K562 (cell line): ENCODE data around the gene OR11G2. TPM values are rescaled to one million over a fixed set of nuclear protein-coding genes. Genes with fewer than 3 reads are reported as not detected.

Experiments
- ATAC-seq: fragments of 200-7000 bp; cut with Tn5 transposase; 3 replicates; pipeline ENCODE4 v1.9.1; 2020; ENCODE audit warnings: moderate library complexity
- BruUV-seq: library from RNA; stranded (reverse); fragments of 400-500 nt; replicated peaks from 2 replicates; lab custom pipeline; 2021; lab: Mats Ljungman, UMichigan
- CTCF ChIA-PET: fragments of 300-600 bp; formaldehyde crosslinking; extraction: SDS; loops from one replicate; lab custom pipeline; 2021; ENCODE audit warnings: low intra/inter-chr PET ratio; lab: Yijun Ruan, JAX
- POLR2A ChIA-PET: fragments of 300-600, 350-650 bp; sonication (Branson Sonifier 250); formaldehyde crosslinking; extraction: SDS; loops from one replicate; lab custom pipeline; 2021; ENCODE audit warnings: antibody characterized with exemption, inconsistent platforms; lab: Yijun Ruan, JAX
- DNase-seq, 4 experiments: peaks; one replicate each; pipeline versions ENCODE4 v3.0.0 to v3.0.0-alpha.2; 2011 to 2018; ENCODE audit warnings: low spot score in 3 of 4, mixed read lengths in 3 of 4; ENCODE audit errors: extremely low read depth in 1 of 4
- FAIRE-seq: peaks from 2 replicates; lab custom pipeline; 2011; peaks lifted over from hg19 to GRCh38; lab: Jason Lieb, UNC
- H2AFZ ChIP-seq: 2 replicates; pipeline ENCODE4 v1.6.0; 2011; ENCODE audit warnings: low read depth, low read length, control low read depth, inconsistent platforms
- H3K27ac ChIP-seq: fragments of 200-600 bp; 3 replicates; pipeline ENCODE4 v1.8.0; 2011; ENCODE audit warnings: low read depth, mild to moderate bottlenecking, control low read depth, inconsistent platforms, low read length, moderate library complexity, mixed read lengths; ENCODE audit errors: extremely low read depth
- H3K27me3 ChIP-seq, 2 experiments: fragments of 300-600 bp in 1 of 2; 2 replicates in 1 of 2; 3 replicates in 1 of 2; pipeline versions ENCODE4 v1.6.0 to v1.8.0; 2011; ENCODE audit warnings: inconsistent platforms in 2 of 2, low read length in 2 of 2, mild to moderate bottlenecking in 1 of 2, mixed read lengths in 1 of 2, moderate library complexity in 1 of 2; ENCODE audit not compliant: control insufficient read depth in 2 of 2, insufficient read depth in 2 of 2
- H3K36me3 ChIP-seq: fragments of 300-600 bp; 3 replicates; pipeline ENCODE4 v1.8.0; 2011; ENCODE audit warnings: mild to moderate bottlenecking, low read length, inconsistent platforms; ENCODE audit not compliant: control insufficient read depth, insufficient read depth
- H3K4me1 ChIP-seq, 2 experiments: fragments of 200-600 bp in 1 of 2; replicated peaks in 1 of 2; 2 replicates in 1 of 2; 3 replicates in 1 of 2; pipeline versions ENCODE4 v1.5.1 to v1.8.0; 2011; ENCODE audit warnings: inconsistent platforms in 2 of 2, low read length in 2 of 2, mild to moderate bottlenecking in 1 of 2, mixed read lengths in 1 of 2, moderate library complexity in 1 of 2; ENCODE audit not compliant: control insufficient read depth in 2 of 2, insufficient read depth in 2 of 2
- H3K4me2 ChIP-seq: 2 replicates; pipeline ENCODE4 v1.6.1; 2011; ENCODE audit warnings: low read length, control low read depth, inconsistent platforms, mixed read lengths; ENCODE audit not compliant: insufficient read depth
- H3K4me3 ChIP-seq: fragments of 200-600 bp; sonication (generic), shearing (Covaris generic); 2 replicates; pipeline ENCODE4 v1.5.1; 2016; ENCODE audit warnings: control low read depth, inconsistent platforms
- H3K79me2 ChIP-seq: fragments of 200-600 bp; 3 replicates; pipeline ENCODE4 v1.8.0; 2011; ENCODE audit warnings: low read length, inconsistent platforms; ENCODE audit not compliant: control insufficient read depth, insufficient read depth
- H3K9ac ChIP-seq, 2 experiments: 2 replicates each; pipeline versions ENCODE4 v1.6.0 to v1.6.1; 2011; ENCODE audit warnings: low read depth in 2 of 2, low read length in 2 of 2, control low read depth in 1 of 2, inconsistent platforms in 1 of 2, mild to moderate bottlenecking in 1 of 2, mixed read lengths in 1 of 2; ENCODE audit not compliant: insufficient read depth in 1 of 2
- H3K9me1 ChIP-seq: one replicate; pipeline ENCODE4 v1.6.0; 2011; ENCODE audit warnings: inconsistent platforms, mild to moderate bottlenecking, low read length, moderate library complexity; ENCODE audit not compliant: control insufficient read depth, insufficient read depth
- H3K9me3 ChIP-seq: replicated peaks from 2 replicates; pipeline ENCODE4 v1.5.1; 2011; ENCODE audit warnings: low read depth, low read length, inconsistent platforms; ENCODE audit not compliant: control insufficient read depth, insufficient read depth
- H4K20me1 ChIP-seq: replicated peaks from 2 replicates; pipeline ENCODE4 v1.6.1; 2011; ENCODE audit warnings: low read length, inconsistent platforms, mixed read lengths; ENCODE audit not compliant: control insufficient read depth, insufficient read depth
- PURB ChIP-seq: sonication (generic); formaldehyde crosslinking; IDR thresholded peaks from 2 replicates; pipeline ENCODE4 v1.9.0; 2021; ENCODE audit warnings: low read depth, mild to moderate bottlenecking, missing genetic modification reagents
- SPI1 ChIP-seq: IDR thresholded peaks from 2 replicates; pipeline ENCODE4 v1.6.1; 2011; ENCODE audit warnings: low read depth, low read length, control low read depth, borderline replicate concordance
- SUPT5H ChIP-seq: fragments of 450-650 bp; IDR thresholded peaks from 2 replicates; pipeline ENCODE4 v1.6.1; 2016
- ZNF395 ChIP-seq: fragments of 200-800 bp; sonication (Bioruptor generic); IDR thresholded peaks from 2 replicates; pipeline ENCODE4 v1.6.1; 2017; ENCODE audit warnings: missing genetic modification characterization, missing compliant biosample characterization
- ZNF785 ChIP-seq: fragments of 250-450 bp; sonication (Bioruptor Pico); IDR thresholded peaks from 2 replicates; pipeline ENCODE4 v1.4.0; 2020; ENCODE audit warnings: mild to moderate bottlenecking
- WGBS: fragments of 100-300 bp; shearing (Covaris generic); methylation state at CpG from one replicate; pipeline ENCODE4 v1.1.6; 2016; ENCODE audit warnings: low coverage, mixed read lengths; ENCODE audit not compliant: insufficient coverage; ENCODE audit errors: missing lambda C conversion rate; 5-methylcytosine and 5-hydroxymethylcytosine counted together
- in situ Hi-C: fragments of 300-500 bp; cut with MboI; formaldehyde crosslinking; loops from 4 replicates; pipeline ENCODE4 v1.15.0; 2018; ENCODE audit warnings: inconsistent platforms, mixed read lengths
- intact Hi-C: fragments of 100-400 bp; cut with micrococcal nuclease; formaldehyde crosslinking; loops from 2 replicates; pipeline ENCODE4 v1.14.2; 2022
- polyA plus RNA-seq, 8 experiments: library from polyadenylated mRNA; depleted of rRNA in 4 of 8; stranded (reverse) in 5 of 8; unstranded in 3 of 8; fragments of >200 nt; fragmentation: Nextera tagmentation in 2 of 8; fragmentation: Illumina TruSeq in 1 of 8; extraction: Ambion mirVana in 2 of 8; extraction: Trizol in 1 of 8; gene quantifications; 2 replicates each; pipeline versions ENCODE4 v1.2.1 to v1.2.3, GENCODE V29; 2011 to 2014; ENCODE audit warnings: inconsistent platforms in 1 of 8, missing spikeins in 1 of 8
- total RNA-seq, 7 experiments: library from RNA; depleted of rRNA in 6 of 7; stranded (reverse); fragments of >200 nt in 6 of 7; fragmentation: Illumina TruSeq in 2 of 7; extraction: Trizol in 2 of 7; gene quantifications; 2 replicates each; pipeline versions ENCODE4 v1.2.1 to v1.2.3, GENCODE V29; 2011 to 2021; ENCODE audit warnings: low replicate concordance in 1 of 7
- TF ChIP-seq, protein P1 (sequence below), 3 experiments: IDR thresholded peaks in 2 of 3; conservative IDR thresholded peaks in 1 of 3; 2 replicates each; pipeline ENCODE4 v1.5.1; 2011 to 2012; ENCODE audit warnings: low read length in 3 of 3, mild to moderate bottlenecking in 3 of 3, control low read depth in 2 of 3, improper control_type of control experiment in 1 of 3, inconsistent platforms in 1 of 3, low read depth in 1 of 3, mixed read lengths in 1 of 3, moderate library complexity in 1 of 3; ENCODE audit not compliant: insufficient read depth in 2 of 3
- TF ChIP-seq, protein P2 (sequence below): fragments of 450-650 bp; formaldehyde crosslinking; IDR thresholded peaks from 2 replicates; pipeline ENCODE4 v1.4.0; 2020; ENCODE audit warnings: mild to moderate bottlenecking

Gene OR11G2
- total and polyA plus RNA-seq, 9 of the 15 experiments (the other 6 are each of a cell fraction or from before 2014, with no cell fraction given): not detected

DNA sequence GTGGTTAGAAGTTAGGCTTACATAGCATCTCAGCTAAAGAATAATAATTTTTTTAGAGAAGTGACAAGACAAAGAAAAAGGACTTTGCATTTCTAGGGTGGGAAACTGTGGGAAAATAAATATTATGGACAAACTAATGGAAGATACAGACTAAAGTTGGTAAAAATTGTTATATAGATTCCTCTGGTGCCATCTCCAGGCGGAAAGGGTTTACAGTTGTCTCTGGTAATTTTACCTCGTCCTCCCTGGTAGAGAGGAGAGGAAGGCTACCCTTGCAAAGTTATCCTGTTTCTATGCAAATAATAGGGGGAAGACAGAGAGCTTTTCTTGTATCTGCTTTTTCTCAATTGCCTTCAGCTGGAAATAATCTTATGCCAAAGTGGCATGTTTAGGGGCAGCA is 5.2 kb downstream of the OR11G2 start (continued):
- TF ChIP-seq ZNF785 (CRISPR knock-in tag): no peak
- TF ChIP-seq, protein P1, sequence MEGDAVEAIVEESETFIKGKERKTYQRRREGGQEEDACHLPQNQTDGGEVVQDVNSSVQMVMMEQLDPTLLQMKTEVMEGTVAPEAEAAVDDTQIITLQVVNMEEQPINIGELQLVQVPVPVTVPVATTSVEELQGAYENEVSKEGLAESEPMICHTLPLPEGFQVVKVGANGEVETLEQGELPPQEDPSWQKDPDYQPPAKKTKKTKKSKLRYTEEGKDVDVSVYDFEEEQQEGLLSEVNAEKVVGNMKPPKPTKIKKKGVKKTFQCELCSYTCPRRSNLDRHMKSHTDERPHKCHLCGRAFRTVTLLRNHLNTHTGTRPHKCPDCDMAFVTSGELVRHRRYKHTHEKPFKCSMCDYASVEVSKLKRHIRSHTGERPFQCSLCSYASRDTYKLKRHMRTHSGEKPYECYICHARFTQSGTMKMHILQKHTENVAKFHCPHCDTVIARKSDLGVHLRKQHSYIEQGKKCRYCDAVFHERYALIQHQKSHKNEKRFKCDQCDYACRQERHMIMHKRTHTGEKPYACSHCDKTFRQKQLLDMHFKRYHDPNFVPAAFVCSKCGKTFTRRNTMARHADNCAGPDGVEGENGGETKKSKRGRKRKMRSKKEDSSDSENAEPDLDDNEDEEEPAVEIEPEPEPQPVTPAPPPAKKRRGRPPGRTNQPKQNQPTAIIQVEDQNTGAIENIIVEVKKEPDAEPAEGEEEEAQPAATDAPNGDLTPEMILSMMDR (IDR thresholded peaks at IDR 0.05 in 2 of 3, conservative IDR thresholded peaks at IDR 0.05 in 1 of 3; ENCODE audit: insufficient read depth in 2 of 3, low read depth in 1 of 3, low read length in 3 of 3): peak; percentile 18 to 47 (median 37); a peak in 4 of 6 replicates

DNA sequence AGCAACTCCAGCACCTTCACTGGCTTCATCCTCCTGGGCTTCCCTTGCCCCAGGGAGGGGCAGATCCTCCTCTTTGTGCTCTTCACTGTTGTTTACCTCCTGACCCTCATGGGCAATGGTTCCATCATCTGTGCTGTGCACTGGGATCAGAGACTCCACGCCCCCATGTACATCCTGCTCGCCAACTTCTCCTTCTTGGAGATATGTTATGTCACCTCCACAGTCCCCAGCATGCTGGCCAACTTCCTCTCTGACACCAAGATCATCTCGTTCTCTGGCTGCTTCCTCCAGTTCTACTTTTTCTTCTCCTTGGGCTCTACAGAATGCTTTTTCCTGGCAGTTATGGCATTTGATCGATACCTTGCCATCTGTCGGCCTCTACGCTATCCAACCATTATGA is 6.8 kb downstream of the OR11G2 start:
- Histone ChIP-seq H3K4me3 (no peak overlapping the region), H3K4me2 (no peak overlapping the region), H3K27ac (no peak overlapping the region), H3K4me1 (peaks cover 4 to 11% of the 10 kb centered on the region in 2 experiments; a peak in 3 of 5 replicates), H3K9me3 (no peaks in the 10 kb centered on the region), H4K20me1 (no peaks in the 10 kb centered on the region), H3K9ac (no peak overlapping the region), H3K9me1 (no peaks in the 10 kb centered on the region), H3K27me3 (no peaks in the 10 kb centered on the region), H3K36me3 (no peaks in the 10 kb centered on the region), H3K79me2 (no peaks in the 10 kb centered on the region), H2AFZ (0 out of 2 replicates have a peak overlapping the region, but pooled peaks have one; percentile 16)
- 83% methylated on average over 5 of the region's 6 CpGs for WGBS
- no peak for DNase-seq
- intact Hi-C loops: no loop called here
- ATAC-seq: no peak
- no peak for FAIRE-seq
- ChIA-PET POLR2A (interaction anchor here (0.6 kb wide), 1 partner anchor 20 kb away, joined by 3 read pairs; no protein-coding TSS in a partner anchor), CTCF (no interaction called here)
- TF ChIP-seq SUPT5H: no peak
- TF ChIP-seq, protein P2, sequence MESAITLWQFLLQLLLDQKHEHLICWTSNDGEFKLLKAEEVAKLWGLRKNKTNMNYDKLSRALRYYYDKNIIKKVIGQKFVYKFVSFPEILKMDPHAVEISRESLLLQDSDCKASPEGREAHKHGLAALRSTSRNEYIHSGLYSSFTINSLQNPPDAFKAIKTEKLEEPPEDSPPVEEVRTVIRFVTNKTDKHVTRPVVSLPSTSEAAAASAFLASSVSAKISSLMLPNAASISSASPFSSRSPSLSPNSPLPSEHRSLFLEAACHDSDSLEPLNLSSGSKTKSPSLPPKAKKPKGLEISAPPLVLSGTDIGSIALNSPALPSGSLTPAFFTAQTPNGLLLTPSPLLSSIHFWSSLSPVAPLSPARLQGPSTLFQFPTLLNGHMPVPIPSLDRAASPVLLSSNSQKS: no peak
- TF ChIP-seq PURB (CRISPR knock-in tag): no peak
- no peak for TF ChIP-seq ZNF395 (CRISPR knock-in tag)
- peak; percentile 18; the same call in 1 of the 2 replicates for TF ChIP-seq SPI1
- in situ Hi-C loops: no loop called here
- BruUV-seq: no TSS peak
